ENCODE results near the gene OPN4.

The OPN4 gene

DNA sequence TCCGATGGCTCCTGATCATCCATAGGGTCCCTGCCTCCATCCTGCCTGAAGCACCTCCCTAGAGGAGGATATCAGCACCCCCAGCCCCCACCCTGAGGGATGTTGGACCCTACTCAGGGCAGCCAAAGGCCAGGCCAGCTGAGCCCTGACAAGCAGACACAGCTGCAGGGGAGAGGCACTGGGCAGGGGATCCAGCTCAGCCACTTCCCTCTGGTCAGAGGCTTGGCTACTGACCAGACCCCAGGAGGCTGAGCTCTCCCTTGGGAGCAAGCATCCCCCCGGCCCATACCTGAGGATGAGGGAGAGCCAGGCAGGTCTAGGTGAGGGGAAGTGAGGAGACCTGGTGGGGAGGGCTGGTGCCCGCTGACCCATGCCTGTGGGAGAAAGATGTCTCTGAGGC, 20.6 kb downstream of the OPN4 start:
- FAIRE-seq, result no peak
- no peak for TF ChIP-seq TAF1 (IDR thresholded peaks at IDR 0.05; ENCODE audit: borderline replicate concordance, low read depth, low read length)
- no peak for TF ChIP-seq POLR2A (IDR thresholded peaks at IDR 0.05; ENCODE audit: low read depth, low read length)
- no peak for TF ChIP-seq POLR2AphosphoS5 (IDR thresholded peaks at IDR 0.05; ENCODE audit: low read depth, low read length)
- DNase-seq (ENCODE audit: insufficient read length), result no peak

DNA sequence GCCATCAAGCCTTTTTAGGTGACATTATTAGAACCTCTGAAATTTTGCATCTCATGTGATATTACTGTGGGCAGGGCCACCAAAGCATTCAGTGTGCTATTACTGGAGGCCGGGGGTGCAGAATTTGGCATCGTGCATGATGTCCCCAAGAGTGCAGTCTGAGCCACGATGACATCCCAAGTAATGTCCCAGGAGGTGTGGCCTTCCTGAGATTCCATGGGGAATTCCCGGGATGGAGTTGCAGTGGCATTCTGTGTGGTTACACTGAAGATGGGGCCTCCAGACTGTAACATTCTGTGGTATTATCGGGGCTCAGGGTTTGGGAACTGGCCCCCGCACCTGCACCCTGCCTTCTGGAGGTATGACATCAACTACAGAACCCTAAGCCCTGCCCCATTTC, 23.0 kb downstream of the OPN4 start:
- TF ChIP-seq POLR2AphosphoS5 (IDR thresholded peaks at IDR 0.05; ENCODE audit: low read depth, low read length) (no peak), POLR2A (IDR thresholded peaks at IDR 0.05; ENCODE audit: low read depth, low read length) (no peak), TAF1 (IDR thresholded peaks at IDR 0.05; ENCODE audit: borderline replicate concordance, low read depth, low read length) (no peak)
- no peak for FAIRE-seq
- no peak for DNase-seq (ENCODE audit: insufficient read length)

DNA sequence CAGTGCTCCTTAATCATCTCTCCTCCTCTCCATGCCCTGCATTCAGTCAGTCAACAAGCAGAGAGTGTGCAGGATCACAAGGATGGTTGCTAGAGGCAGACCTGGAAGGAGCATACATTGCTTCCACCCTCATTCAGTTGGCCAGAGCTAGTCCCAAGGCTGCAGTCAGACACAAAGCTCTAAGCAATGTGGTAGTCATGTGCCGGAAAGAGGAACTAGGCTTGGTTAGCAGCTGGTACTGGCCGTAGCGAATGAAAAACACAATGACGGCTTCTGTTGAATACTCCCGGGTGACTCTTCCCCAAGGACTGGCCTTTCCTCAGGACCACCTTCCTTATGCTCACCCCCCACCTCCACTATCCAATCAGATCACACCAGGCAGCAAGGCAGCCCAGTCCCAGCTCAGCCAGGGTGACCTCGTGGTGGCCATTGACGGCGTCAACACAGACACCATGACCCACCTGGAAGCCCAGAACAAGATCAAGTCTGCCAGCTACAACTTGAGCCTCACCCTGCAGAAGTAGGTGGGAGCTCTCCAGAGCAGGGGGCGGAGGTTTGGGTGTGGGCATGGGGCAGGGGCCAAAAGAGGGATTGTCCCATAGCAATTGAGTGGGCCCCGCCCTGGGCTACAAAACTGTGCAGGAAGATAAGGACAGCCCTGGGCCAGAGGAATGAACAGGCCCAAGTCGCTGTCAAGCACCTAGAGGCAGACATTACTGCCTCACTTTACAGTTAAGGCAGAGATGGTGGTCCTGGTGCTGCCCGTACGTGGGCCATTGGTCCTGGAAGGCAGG, 24.8 kb downstream of the OPN4 start:
- FAIRE-seq, result no peak

DNA sequence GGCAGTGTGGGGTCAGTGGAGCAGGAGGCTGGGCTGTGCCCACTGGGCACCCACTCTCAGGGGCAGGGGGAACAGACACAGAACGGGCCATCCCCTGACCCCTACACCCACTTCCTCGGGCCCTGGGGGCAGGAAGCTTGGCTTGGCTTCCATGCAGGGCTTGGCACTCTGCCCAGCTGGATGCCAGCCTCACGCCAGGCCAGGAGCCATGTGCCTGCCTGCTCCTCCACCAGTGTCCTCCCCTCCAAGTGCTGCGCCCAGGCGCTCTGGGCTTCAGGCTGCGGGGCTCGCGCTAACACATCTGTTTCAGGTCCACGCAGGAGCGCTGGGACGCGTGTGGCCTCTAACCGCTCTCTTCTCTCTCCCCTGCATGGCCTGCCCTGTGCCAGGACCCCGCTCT, 26.7 kb downstream of the OPN4 start:
- TF ChIP-seq TAF1 (IDR thresholded peaks at IDR 0.05; ENCODE audit: borderline replicate concordance, low read depth, low read length) (no peak), POLR2AphosphoS5 (IDR thresholded peaks at IDR 0.05; ENCODE audit: low read depth, low read length) (no peak), POLR2A (IDR thresholded peaks at IDR 0.05; ENCODE audit: low read depth, low read length) (no peak)
- no peak for FAIRE-seq
- no peak for DNase-seq (ENCODE audit: insufficient read length)

More for the DNA sequence above, 24.8 kb downstream of the OPN4 start:
- DNase-seq (ENCODE audit: insufficient read length), result no peak
- TF ChIP-seq TAF1 (IDR thresholded peaks at IDR 0.05; ENCODE audit: borderline replicate concordance, low read depth, low read length) (no peak), POLR2AphosphoS5 (IDR thresholded peaks at IDR 0.05; ENCODE audit: low read depth, low read length) (no peak), POLR2A (IDR thresholded peaks at IDR 0.05; ENCODE audit: low read depth, low read length) (no peak)

DNA sequence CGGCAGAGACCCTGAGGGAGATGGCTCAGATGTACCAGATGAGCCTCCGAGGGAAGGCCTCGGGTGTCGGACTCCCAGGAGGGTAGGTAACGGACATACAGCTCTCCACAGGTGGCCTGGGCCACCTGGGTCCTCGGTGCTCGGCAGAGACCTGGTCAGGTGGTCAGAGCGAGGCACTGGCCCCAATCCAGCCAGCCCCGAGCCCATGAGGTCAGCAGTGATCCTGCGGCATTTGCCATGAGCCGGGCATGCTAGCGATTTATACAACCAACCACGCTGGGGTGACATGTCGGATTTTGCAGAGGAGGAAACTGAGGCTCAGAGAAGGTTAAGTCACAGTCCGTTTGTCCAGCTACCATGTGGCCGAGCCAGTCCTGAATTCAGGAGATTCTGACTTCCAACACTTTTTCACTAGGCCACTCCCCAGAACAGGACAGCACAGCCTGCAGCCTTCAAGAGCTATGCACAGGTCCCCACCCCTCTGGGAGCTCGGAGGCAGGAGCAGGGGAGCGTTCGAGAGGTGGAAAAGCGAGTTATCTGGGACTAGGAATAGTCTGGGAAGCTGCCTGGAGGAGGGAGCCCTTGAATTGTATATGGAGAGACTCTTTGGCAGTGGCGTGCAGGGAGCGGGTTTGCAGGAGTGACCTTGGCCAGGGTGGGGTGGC, 27.5 kb downstream of the OPN4 start:
- DNase-seq (ENCODE audit: insufficient read length) (no peak), FAIRE-seq (no peak)
- TF ChIP-seq POLR2AphosphoS5 (IDR thresholded peaks at IDR 0.05; ENCODE audit: low read depth, low read length) (no peak), POLR2A (IDR thresholded peaks at IDR 0.05; ENCODE audit: low read depth, low read length) (no peak), TAF1 (IDR thresholded peaks at IDR 0.05; ENCODE audit: borderline replicate concordance, low read depth, low read length) (no peak)

DNA sequence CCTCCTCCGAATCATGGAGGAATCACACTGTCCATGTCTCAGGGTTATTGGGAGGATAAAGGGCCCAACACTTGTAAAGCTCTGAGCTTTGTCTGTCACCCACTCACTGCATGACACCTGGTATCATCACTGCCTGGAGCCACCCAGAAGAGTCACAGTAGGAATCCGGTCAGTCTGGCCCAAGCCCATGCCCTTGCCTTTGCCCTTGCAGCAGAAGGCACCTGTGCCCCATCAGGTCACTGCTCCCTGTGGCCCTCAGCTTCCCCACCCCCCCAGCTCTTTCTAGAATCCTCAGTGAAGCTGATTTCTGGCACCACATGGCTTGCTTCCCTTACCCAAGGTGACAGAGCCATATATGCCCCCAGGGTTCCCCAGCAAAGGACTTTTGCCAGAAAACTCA, 28.3 kb downstream of the OPN4 start:
- FAIRE-seq (no peak), DNase-seq (ENCODE audit: insufficient read length) (no peak)
- TF ChIP-seq POLR2AphosphoS5 (IDR thresholded peaks at IDR 0.05; ENCODE audit: low read depth, low read length) (no peak), POLR2A (IDR thresholded peaks at IDR 0.05; ENCODE audit: low read depth, low read length) (no peak), TAF1 (IDR thresholded peaks at IDR 0.05; ENCODE audit: borderline replicate concordance, low read depth, low read length) (no peak)

DNA sequence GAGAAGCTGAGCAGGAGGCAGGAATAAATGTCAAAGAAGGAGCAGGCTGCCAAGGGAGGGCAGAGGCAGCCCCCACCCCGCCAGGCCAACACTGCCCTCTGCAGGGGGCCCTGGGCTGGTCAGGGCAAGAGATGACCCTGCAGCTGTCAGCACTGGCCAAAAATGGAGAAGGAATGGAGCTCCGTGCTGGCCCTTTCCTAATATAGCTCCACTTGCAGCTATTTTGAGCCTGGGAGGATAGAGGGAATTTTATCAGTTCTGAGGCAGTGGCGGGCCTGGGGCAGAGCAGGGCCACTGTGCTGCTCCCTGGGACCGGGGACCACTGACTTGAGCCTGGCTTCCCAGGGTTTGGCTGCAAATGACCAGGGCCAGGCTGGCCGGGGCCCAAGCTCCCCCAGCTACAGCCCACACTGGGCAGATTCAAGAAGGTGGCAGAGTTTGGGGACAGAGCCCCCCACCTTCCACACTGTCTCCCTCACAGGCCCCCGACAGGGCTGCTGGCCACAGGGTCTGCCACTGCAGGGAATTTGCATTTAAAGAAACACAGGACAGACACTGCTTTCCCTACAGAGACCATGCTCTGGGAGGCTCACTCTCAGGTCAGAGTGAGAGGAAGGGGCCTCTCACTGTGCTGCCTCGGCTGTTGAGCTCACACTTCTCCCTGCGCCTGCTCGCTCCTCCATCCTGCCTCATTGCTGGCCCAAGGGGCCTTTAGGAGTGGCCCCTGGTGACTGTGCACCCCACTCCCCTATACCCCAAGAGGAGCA, 30.2 kb downstream of the OPN4 start:
- DNase-seq (ENCODE audit: insufficient read length) (no peak), FAIRE-seq (no peak)
- TF ChIP-seq POLR2A (IDR thresholded peaks at IDR 0.05; ENCODE audit: low read depth, low read length) (no peak), POLR2AphosphoS5 (IDR thresholded peaks at IDR 0.05; ENCODE audit: low read depth, low read length) (no peak), TAF1 (IDR thresholded peaks at IDR 0.05; ENCODE audit: borderline replicate concordance, low read depth, low read length) (no peak)

DNA sequence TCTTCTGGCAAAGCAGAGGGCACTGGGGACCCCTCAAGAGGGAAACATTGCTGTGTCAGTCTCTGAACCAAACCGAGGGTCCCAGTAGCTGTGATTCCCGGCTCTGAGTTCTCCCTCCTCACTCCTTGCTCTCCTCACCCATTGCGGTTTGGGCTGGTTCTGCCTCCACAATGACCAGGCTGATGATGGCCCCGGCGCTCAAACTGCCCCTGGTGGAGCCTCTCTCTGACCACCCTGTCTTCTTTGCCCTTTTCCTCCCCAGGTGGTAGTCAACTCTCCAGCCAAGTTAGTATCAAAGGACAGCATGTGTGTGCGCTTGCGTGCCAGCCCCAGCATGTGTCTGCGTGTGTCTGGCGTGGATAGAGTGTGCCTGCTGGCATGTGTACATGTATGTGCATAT, 31.1 kb downstream of the OPN4 start:
- FAIRE-seq, result no peak
- no peak for DNase-seq (ENCODE audit: insufficient read length)
- TF ChIP-seq POLR2AphosphoS5 (IDR thresholded peaks at IDR 0.05; ENCODE audit: low read depth, low read length) (no peak), TAF1 (IDR thresholded peaks at IDR 0.05; ENCODE audit: borderline replicate concordance, low read depth, low read length) (no peak), POLR2A (IDR thresholded peaks at IDR 0.05; ENCODE audit: low read depth, low read length) (no peak)

DNA sequence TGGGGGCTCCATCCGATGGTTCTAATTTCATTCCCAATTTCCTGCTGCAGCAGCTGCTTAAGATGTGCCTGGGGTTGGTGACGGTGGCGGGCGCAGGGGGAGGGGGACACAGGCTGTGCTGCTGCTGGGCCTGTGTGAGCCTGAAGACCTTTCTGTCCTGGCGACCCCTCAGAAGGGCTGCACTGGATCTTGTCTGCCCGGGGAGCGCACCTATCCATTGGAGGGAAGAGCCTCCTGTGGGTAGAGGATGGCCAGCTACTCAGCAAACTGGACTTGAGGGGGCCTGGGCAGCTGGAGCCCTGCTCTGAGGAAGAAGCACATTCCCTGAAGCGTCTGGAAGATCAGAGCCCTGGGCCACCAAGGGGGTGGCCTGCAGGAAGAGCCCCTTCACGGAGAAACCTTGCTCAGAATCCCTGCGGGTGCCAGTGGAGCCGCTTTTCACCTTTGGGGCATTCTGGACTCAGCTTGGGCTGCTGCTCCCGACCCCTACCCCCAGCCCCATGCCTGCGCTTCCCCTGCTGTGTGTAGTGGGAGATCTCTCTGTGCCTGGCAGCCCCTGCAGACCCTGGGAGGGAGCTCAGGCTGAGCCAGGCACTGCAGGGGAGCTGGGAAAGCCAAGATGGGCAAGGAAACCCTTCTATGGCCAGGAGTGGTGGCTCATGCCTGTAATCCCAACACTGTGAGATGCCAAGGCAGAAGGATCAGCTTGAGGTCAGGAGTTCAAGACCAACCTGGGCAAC, 31.7 kb downstream of the OPN4 start:
- FAIRE-seq (no peak), DNase-seq (ENCODE audit: insufficient read length) (no peak)
- no peak for TF ChIP-seq POLR2AphosphoS5 (IDR thresholded peaks at IDR 0.05; ENCODE audit: low read depth, low read length)
- TF ChIP-seq POLR2A (IDR thresholded peaks at IDR 0.05; ENCODE audit: low read depth, low read length), result no peak
- TF ChIP-seq TAF1 (IDR thresholded peaks at IDR 0.05; ENCODE audit: borderline replicate concordance, low read depth, low read length), result no peak

DNA sequence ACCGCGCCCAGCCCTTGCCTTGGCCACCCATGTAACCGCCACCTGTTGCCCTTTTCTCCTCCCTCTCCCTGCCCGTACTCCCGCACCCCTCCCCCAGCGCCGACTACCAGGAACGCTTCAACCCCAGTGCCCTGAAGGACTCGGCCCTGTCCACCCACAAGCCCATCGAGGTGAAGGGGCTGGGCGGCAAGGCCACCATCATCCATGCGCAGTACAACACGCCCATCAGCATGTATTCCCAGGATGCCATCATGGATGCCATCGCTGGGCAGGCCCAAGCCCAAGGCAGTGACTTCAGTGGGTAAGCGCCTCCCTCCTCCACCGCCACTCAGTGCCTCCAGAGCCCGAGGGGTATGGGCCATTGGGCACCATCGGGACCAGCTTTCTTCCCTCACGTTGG, 32.6 kb downstream of the OPN4 start:
- FAIRE-seq, result no peak
- TF ChIP-seq POLR2A (IDR thresholded peaks at IDR 0.05; ENCODE audit: low read depth, low read length), result no peak
- TF ChIP-seq POLR2AphosphoS5 (IDR thresholded peaks at IDR 0.05; ENCODE audit: low read depth, low read length), result no peak
- no peak for DNase-seq (ENCODE audit: insufficient read length)

DNA sequence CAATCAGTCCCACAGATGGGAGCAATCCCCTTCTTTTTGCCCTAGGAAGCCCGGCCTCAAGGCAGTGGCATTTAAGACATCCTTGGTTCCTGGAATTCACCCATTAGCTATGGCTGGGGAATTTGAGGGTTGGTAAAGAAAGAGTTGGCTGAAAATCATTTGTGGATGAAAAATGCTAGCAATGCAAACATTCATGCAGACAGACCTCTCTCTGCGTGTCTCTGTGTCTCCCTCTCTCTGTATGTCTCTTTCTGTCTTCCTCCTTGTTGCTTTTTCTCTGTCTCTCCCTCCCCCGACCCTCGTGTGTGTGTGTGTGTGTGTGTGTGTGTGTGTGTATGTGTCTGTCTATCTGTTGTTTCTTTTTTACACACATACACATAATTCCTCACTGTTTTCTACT, 33.4 kb downstream of the OPN4 start:
- TF ChIP-seq POLR2A (IDR thresholded peaks at IDR 0.05; ENCODE audit: low read depth, low read length) (no peak), TAF1 (IDR thresholded peaks at IDR 0.05; ENCODE audit: borderline replicate concordance, low read depth, low read length) (no peak), POLR2AphosphoS5 (IDR thresholded peaks at IDR 0.05; ENCODE audit: low read depth, low read length) (no peak)
- FAIRE-seq (no peak), DNase-seq (ENCODE audit: insufficient read length) (no peak)
